GM23248 (cell line): ENCODE results near the gene UQCRQ.

Experiments
- EZH2 ChIP-seq: fragments of 200-600 bp; sonication (generic); IDR thresholded peaks from 2 replicates; pipeline ENCODE4 v1.6.1; 2018; ENCODE audit warnings: antibody characterized with exemption, mild to moderate bottlenecking; ENCODE audit not compliant: insufficient read depth, poor library complexity, severe bottlenecking
- EZH2phosphoT487 ChIP-seq: fragments of 200-600 bp; sonication (generic); IDR thresholded peaks from 2 replicates; pipeline ENCODE4 v1.6.1; 2018; ENCODE audit warnings: antibody characterized with exemption, moderate library complexity, mild to moderate bottlenecking, low read depth; ENCODE audit not compliant: insufficient read depth

DNA sequence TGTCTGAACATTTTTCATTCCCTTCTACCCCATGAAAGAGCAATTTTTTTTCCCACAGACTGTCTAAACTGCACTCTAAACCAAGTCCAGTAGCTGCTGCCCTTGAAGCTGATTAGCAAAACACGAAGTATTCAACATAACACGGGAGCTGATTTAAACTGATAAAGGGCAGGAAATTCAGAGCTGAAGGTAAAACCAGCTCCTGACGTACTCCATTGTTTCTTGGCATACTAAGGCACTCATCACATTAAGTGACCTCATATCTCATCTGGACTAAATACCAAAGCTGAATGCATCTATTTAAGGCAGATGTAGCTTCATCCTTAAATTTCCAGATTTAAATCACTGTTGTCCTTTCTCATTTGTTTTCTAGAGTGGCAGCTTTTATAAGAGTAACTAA is 12.1 kb upstream of the UQCRQ start:
- TF ChIP-seq EZH2phosphoT487 (no peak), EZH2 (no peak)
